Cortex of kidney (tissue), 1 donor: ENCODE data around the gene PARP2.
"Not testable (repeated sequence)": the region's sequence is repeated elsewhere in the genome, so short reads cannot be mapped to it uniquely, and the experiment has no call there.

Experiments used
- DNase-seq: peaks from one replicate; lab custom pipeline; 2025; lab: John Stamatoyannopoulos, UW

Gene PARP2

GRCh38 chr14:20343092-20343861 is at the start of gene PARP2:
TSS of gene PARP2 (plus strand) at chr14:20343635. CDS start at chr14:20343642, 7 bp downstream.
- peak; percentile 84 for DNase-seq

- no peak for DNase-seq
These were observed 48.8 kb upstream of the PARP2 start for GRCh38 chr14:20294636-20295035.

GRCh38 chr14:20295067-20295466 is 48.4 kb upstream of the PARP2 start:
- no peak for DNase-seq

GRCh38 chr14:20302042-20302755 is 41.2 kb upstream of the PARP2 start:
- DNase-seq, result no peak

DNA sequence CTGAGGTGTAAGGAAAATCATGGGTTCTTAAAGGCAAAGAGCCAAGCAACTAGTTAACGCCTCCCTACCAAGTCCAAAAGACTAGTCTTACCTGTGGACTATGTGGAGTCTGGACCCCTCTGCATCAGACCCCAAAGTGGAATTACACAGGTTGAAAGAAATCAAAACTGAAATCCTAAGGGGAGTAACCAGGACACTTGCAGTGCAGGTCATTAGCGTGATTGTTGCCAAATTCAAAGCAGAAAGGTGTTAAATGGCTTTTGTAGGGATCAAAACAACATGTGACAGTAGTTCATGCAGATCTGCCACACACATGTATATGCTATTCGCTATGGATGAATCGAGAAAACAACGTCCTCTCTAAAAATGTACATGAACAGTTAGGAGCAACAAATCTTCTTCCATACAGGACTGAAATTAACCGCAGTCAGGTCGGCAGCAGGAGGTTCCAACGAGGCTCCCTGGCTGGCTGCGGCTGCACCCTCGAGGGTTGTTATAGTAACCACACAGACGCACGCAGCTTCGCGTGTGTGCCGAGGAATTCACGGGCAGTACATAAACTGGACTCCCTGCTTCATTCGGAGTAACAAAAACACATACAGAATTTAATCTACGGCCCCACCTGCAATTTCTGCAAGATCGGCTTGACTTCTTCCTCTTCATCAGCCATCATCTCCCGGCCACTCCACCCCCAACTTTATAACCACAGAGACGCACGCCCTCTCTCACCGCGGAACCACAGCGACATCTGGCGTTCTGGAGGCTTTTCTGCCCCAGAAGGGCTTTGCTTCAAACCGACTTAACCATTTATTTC is 38.0 kb upstream of the PARP2 start, which contains the start of gene TTC5:
TTC5 (minus strand) TSS at position 687 of the 814 bp plus-strand sequence; CDS start at position 673, 14 bp downstream.
- no peak for DNase-seq

- no peak for DNase-seq
These were observed 37.4 kb upstream of the PARP2 start for GRCh38 chr14:20306079-20306423.

DNA sequence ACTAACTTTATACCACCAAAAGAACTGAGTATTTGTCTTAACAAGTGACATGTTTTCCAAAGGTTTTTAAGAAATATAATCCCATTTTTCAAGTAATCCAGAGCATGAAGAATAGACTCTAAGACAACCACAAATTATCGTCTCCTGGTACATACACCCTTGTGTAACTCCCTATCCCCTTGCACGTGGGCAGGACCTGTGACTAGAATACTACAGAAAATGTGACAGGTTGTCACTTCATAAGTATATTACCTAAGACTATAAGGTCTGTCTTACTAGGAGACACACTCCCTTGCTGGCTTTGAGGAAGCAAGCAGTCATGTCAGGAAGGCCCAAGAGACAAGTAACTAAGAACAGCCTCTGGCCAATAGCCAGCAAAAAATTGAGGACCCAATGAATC is 29.4 kb upstream of the PARP2 start:
- DNase-seq, result no peak

DNA sequence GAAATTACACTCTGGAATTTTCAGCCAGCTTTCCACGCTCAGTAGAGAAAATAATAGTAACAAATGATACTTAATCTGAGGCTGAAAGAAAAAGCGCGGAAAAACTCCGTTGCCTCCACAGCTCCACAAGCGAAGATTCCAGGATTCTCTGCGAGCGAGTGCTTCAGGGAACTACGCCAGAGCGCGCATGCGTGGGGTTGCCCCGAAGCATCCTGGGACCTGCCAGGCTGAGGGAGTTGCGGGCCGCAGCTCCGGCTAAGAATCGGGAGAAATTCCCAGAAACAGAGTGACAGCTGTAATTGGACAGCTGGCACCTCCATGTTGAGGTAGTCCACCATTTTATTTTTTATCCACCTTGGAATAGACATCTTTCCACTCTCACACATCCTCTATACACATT is 25.7 kb upstream of the PARP2 start:
- no peak for DNase-seq

GRCh38 chr14:20327005-20327869 is 16.2 kb upstream of the PARP2 start:
- DNase-seq, result no peak

DNA sequence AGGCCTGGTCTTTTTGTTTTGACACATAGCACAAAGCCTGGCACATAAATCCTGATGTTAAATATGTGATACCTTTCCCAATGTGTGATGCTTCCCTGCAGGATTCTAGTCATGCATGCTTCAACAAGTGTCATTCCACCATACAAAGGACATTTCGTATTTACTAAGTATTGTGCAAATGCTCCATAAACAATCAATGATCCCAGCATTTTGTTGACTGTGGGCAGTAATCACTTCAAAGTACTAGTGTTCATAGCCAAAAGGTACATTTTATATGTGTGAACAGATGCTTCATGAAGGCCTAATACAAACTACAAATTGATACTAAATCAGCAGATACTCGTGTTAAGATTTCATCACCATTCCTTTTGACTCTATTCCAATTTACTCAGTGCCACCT is 14.7 kb upstream of the PARP2 start:
- no peak for DNase-seq

DNA sequence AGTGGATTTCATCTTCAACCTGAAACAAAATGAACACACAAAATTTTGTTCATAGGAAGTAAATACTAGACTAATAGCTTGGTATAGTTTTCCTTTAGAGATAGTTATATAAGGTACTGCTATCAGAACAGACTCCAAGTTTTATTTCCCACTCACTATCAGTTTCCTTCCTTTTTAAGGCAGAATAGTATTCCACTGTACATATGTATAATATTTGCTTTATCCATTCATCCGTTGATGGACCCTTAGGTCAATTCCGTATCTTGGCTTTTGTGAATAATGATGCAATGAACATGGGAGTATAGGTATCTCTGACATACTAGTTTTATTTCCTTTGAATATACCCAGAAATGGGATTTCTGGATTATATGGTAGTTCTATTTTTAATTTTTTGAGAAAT is 14.1 kb upstream of the PARP2 start:
- no peak for DNase-seq

DNA sequence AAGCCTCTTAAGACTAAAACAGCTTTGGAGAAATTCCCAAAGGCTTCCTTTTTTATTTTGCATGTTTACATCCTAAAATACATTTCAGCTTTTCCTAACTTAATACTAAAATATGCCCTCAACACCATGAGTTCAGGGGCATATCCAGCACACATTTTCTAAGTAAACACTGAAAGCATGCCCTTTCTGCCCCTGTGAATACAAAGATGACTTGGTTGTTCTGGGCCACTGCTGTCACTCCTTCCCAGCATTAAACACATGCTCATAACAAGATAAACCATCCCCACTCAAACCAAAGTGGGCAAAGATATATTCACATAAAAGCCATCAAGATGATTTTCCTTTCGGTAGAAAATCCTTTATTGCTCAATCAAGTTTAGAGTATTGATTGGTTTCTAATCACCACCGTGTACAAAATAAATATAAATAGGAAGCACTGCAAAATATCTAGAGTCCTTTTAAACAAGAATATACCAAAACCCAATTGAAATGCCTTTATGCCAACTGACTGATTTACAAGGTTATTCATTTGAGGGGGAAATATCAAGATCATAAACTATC is 12.3 kb upstream of the PARP2 start:
- no peak for DNase-seq

DNA sequence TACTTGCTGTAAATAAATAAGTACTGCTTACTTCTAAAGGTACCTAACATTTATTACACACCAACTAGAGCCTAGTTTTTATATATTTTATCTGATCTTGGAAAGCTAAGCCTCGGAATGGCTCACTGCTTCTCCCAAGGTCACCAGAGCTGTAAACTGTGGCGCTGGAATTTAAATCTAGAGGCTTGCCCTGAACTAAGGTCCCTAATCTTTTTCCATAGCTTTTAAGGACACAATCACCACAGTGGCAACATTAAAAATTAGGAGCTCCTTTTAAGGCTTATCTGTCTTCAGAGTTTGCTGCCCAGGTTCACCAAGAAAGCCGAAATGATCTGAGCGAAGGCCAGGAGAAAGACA is 11.0 kb upstream of the PARP2 start:
- DNase-seq, result no peak

GRCh38 chr14:20332788-20333493 is 10.5 kb upstream of the PARP2 start, which contains the start of gene CCNB1IP1:
TSS of gene CCNB1IP1 (minus strand) at chr14:20333279. CDS start at chr14:20316523, 16,756 bp downstream.
- no peak for DNase-seq

DNA sequence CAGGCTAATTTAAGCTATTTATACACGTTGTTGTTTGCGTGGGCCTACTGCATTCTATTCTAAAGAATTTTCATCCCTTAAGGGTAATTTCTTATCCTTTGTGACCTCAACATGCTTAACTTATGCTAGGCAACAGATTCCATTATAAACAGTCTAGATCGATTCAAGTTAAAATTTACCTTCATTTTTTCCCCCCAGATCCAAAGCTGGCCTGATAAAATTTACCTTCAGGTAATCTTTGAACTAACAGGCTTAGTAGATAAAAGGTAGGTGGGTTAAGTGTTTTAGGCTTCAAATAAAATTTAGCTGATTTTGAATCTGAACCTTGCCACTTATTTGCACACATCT is 10.0 kb upstream of the PARP2 start:
- DNase-seq, result no peak

DNA sequence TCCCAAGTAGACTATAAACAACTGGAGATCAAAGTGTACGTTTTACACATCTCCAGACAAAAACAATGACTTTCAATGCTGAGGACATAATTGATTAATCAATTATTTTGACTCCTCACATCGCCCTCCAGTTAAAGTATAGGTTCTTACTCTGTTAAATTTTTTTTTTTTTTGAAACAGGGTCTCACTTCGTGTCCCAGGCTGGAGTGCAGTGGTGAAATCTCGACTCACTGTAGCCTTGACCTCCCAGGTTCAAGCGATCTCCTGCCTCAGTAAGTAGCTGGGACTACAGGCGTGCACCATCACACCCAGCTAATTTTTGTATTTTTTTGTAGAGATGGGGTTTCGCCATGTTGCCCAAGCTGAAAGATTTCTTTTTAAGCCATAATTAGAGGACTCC is 9.4 kb upstream of the PARP2 start:
- DNase-seq, result no peak

GRCh38 chr14:20341032-20341431 is 2.4 kb upstream of the PARP2 start:
- not testable (repeated sequence) for DNase-seq

GRCh38 chr14:20341646-20342045 is 1.8 kb upstream of the PARP2 start:
- DNase-seq, result no peak

- DNase-seq, result no peak
These were observed 406 bp downstream of the PARP2 start for GRCh38 chr14:20343862-20344220.

DNA sequence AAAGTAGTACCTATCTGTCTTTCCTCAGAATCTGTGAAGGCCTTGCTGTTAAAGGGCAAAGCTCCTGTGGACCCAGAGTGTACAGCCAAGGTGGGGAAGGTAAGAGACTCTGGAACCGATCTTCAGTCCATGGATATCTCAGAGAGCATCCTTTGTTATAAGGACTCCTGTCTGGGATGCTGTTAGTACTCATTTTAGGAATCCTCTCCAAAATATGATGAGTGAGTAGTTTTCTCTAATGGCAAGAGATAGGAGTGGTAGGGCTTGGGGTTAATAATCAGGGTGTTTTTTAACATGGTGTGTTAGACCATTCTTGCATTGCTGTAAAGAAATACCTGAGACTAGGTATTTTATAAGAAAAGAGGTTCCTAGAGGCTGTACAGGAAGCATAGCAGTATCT is 1.9 kb downstream of the PARP2 start:
- no peak for DNase-seq

DNA sequence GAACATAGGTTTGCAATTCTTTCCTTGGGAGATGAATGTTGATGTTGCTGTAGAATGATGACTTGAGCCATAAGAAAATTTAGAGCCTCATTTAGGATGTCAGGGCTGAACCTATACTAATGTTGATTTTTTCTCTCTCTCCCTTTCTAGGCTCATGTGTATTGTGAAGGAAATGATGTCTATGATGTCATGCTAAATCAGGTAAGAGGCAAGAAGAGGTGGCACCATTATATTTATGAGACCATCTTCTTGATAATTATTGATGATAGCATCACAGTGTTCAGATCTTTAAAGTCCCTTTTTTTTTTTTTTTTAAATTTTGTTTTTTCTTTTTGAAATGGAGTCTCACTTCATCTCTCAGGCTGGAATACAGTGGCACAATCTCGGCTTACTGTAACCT is 3.3 kb downstream of the PARP2 start:
- no peak for DNase-seq
